Gastroesophageal sphincter (tissue), 4 donors: ENCODE measurements around the gene F2RL2. TPM values are rescaled to one million over a fixed set of nuclear protein-coding genes. Genes with fewer than 3 reads are reported as not detected.

Experiments used
- ATAC-seq: fragments of 150-250 bp; one replicate; pipeline ENCODE4 v1.9.1; 2016; ENCODE audit warnings: mild to moderate bottlenecking, moderate library complexity
- H3K27ac ChIP-seq, 4 donors: fragments of 200-600 bp; sonication (generic) in 3 of 4; 1 replicate in 3 of 4; 2 replicates in 1 of 4; pipeline ENCODE4 v1.5.1; 2016 to 2019
- H3K27me3 ChIP-seq: fragments of 200-600 bp; sonication (generic); one replicate; pipeline ENCODE4 v1.5.1; 2019
- H3K36me3 ChIP-seq, 2 donors: fragments of 200-600 bp; sonication (generic); one replicate each; pipeline ENCODE4 v1.5.1; 2019; ENCODE audit warnings: control low read depth in 1 of 2
- H3K4me1 ChIP-seq, 3 donors: fragments of 200-600 bp; sonication (generic); 1 replicate in 2 of 3; 2 replicates in 1 of 3; pipeline ENCODE4 v1.5.1; 2016 to 2019; ENCODE audit warnings: control low read depth in 2 of 3
- H3K4me3 ChIP-seq, 2 donors: fragments of 200-600 bp; sonication (generic); one replicate each; pipeline ENCODE4 v1.5.1; 2019; ENCODE audit warnings: mild to moderate bottlenecking in 1 of 2, moderate library complexity in 1 of 2
- H3K9me3 ChIP-seq, 3 donors: fragments of 200-600 bp; sonication (generic); one replicate each; pipeline ENCODE4 v1.5.1; 2017 to 2019; ENCODE audit warnings: control low read depth in 2 of 3
- EP300 ChIP-seq: sonication (generic); formaldehyde crosslinking; IDR thresholded peaks from one replicate; pipeline ENCODE4 v1.6.1; 2017; ENCODE audit warnings: antibody characterized with exemption, mild to moderate bottlenecking
- POLR2A ChIP-seq, 2 donors: fragments of 450-650 bp; IDR thresholded peaks; one replicate each; pipeline ENCODE4 v1.6.1; 2017; ENCODE audit warnings: antibody characterized with exemption in 2 of 2, mild to moderate bottlenecking in 2 of 2, moderate library complexity in 1 of 2
- POLR2AphosphoS5 ChIP-seq: sonication (generic); formaldehyde crosslinking; IDR thresholded peaks from one replicate; pipeline ENCODE4 v1.6.1; 2017; ENCODE audit warnings: antibody characterized with exemption
- WGBS, 2 donors: methylation state at CpG; one replicate each; pipeline ENCODE4 v1.1.5; 2018; ENCODE audit warnings: low coverage in 1 of 2; 5-methylcytosine and 5-hydroxymethylcytosine counted together
- total RNA-seq, 4 donors: library from RNA; depleted of rRNA; stranded (reverse); fragments of >200 nt; gene quantifications; one replicate each; pipeline ENCODE4 v1.1.0, GENCODE V29; 2016
- TF ChIP-seq, protein P1 (sequence below), 4 experiments: fragments of 200-600 bp in 2 of 4; fragments of 450-650 bp in 2 of 4; sonication (generic) in 1 of 4; IDR thresholded peaks; one replicate each; pipeline ENCODE4 v1.5.1; 2017 to 2019; ENCODE audit warnings: antibody characterized with exemption in 4 of 4, mild to moderate bottlenecking in 2 of 4, moderate library complexity in 2 of 4

Gene F2RL2, protein sequence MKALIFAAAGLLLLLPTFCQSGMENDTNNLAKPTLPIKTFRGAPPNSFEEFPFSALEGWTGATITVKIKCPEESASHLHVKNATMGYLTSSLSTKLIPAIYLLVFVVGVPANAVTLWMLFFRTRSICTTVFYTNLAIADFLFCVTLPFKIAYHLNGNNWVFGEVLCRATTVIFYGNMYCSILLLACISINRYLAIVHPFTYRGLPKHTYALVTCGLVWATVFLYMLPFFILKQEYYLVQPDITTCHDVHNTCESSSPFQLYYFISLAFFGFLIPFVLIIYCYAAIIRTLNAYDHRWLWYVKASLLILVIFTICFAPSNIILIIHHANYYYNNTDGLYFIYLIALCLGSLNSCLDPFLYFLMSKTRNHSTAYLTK
- total RNA-seq = 1 to 10 TPM; 2.4 to 8.4 (median 5.1) TPM

DNA sequence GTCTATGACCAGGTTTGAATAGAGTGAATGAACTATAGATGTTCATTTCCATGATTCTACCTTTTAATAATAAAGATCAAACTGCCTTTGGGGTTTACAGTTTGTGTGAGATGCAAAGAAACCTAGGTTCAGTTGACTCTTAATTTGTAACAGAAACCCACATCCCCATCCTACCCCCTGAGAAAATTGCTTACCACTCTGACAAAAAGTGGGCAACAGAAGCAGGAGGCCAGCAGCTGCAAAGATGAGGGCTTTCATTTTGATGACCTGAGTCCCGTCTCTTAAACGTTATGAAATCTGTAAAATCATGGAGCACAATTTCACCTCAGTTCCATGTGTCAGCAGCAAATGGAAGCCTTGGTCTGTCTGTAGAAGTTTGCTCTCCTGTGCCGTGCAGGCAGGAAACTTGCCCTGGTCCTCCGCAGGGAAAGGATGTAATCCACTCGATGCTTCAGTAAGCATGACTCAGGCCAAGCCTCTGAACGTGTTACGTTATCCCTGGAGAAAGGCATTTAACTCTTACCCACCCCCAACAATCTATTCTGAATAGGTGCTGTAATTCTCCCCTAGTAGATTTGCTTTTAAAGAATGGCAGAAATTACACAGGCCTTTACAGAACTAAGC, at the start of gene F2RL2:
TSS of gene F2RL2 (minus strand) at position 431 of the 624 bp plus-strand sequence. CDS start at position 258, 173 bp downstream.
- peak within 1 kb of the TSS in 3 of 4 donors; percentile 31 to 55 (median 50) for H3K27ac ChIP-seq
- no peaks in the 10 kb centered on the region for H3K9me3 ChIP-seq
- TF ChIP-seq POLR2A (IDR thresholded peaks at IDR 0.05) (no peak), POLR2AphosphoS5 (no peak), EP300 (no peak)
- TF ChIP-seq, protein P1, sequence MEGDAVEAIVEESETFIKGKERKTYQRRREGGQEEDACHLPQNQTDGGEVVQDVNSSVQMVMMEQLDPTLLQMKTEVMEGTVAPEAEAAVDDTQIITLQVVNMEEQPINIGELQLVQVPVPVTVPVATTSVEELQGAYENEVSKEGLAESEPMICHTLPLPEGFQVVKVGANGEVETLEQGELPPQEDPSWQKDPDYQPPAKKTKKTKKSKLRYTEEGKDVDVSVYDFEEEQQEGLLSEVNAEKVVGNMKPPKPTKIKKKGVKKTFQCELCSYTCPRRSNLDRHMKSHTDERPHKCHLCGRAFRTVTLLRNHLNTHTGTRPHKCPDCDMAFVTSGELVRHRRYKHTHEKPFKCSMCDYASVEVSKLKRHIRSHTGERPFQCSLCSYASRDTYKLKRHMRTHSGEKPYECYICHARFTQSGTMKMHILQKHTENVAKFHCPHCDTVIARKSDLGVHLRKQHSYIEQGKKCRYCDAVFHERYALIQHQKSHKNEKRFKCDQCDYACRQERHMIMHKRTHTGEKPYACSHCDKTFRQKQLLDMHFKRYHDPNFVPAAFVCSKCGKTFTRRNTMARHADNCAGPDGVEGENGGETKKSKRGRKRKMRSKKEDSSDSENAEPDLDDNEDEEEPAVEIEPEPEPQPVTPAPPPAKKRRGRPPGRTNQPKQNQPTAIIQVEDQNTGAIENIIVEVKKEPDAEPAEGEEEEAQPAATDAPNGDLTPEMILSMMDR (IDR thresholded peaks at IDR 0.05) = no peak
- H3K4me1 ChIP-seq = no peaks in the 10 kb centered on the region
- H3K4me3 ChIP-seq = peak within 1 kb of the TSS; percentile 25 to 34
- peak; percentile 71 for ATAC-seq
- WGBS, 2 donors = 1 to 27% methylated on average over 6 to 7 of the region's 7 CpGs
- H3K36me3 ChIP-seq = no peaks in the 10 kb centered on the region
- no peaks in the 10 kb centered on the region for H3K27me3 ChIP-seq

DNA sequence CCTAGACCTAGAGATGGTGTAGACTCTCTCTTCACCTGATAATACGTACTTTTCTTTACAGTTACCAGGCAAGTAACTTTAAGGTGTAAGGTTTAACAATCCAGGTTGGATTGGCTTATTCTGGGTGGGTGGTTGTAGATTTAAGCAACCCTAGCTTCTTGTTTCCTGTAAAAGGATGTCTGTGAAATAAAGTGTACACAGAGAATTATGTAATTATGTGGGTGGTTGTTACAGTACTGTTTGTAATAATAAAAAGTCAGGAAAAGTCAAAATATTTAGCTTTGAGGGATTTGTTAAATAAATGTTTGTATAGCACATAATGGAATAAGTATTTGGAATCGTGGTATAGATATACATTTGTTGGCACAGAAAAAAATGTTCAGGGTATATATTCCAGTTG, 49.0 kb upstream of the F2RL2 start:
- 37 to 47% methylated on average over 2 of the region's 2 CpGs for WGBS, 2 donors
- H3K4me1 ChIP-seq = no peaks in the 10 kb centered on the region
- no peak overlapping the region for H3K4me3 ChIP-seq
- TF ChIP-seq POLR2A (IDR thresholded peaks at IDR 0.05) (no peak), POLR2AphosphoS5 (no peak), EP300 (no peak)
- ATAC-seq = no peak
- H3K9me3 ChIP-seq = no peaks in the 10 kb centered on the region
- no peak overlapping the region for H3K27ac ChIP-seq
- H3K36me3 ChIP-seq = peaks cover 0 to 7% of the 10 kb centered on the region in 2 donors
- H3K27me3 ChIP-seq = no peaks in the 10 kb centered on the region

DNA sequence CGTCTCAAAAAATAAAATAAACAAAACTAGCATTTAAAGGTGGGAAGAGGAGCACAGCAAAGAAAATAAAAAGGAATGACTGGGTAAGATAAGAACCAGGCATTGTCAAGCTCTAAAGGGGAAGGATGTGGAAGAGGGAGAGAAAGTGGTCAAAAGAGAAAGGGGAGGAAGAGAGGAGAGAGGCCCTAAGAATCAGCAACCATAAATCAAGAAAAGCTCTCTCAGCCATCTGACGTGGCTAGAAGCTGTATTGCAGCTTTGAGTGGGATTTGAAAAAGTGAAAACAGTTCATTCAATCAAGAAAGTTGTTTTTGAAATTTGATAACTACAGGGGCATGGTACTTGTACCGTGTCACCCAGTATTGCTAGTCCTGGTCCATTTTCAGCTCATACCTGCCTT, 47.3 kb upstream of the F2RL2 start:
- TF ChIP-seq EP300 (no peak), POLR2A (IDR thresholded peaks at IDR 0.05) (no peak)
- TF ChIP-seq, protein P1 (IDR thresholded peaks at IDR 0.05) = no peak
- H3K27ac ChIP-seq = no peak overlapping the region
- no peaks in the 10 kb centered on the region for H3K27me3 ChIP-seq
- H3K36me3 ChIP-seq = peaks cover 0 to 7% of the 10 kb centered on the region in 2 donors
- no peak for ATAC-seq
- 76 to 83% methylated on average over 2 to 3 of the region's 3 CpGs for WGBS, 2 donors
- H3K9me3 ChIP-seq = no peaks in the 10 kb centered on the region
- H3K4me1 ChIP-seq = no peaks in the 10 kb centered on the region
- no peak overlapping the region for H3K4me3 ChIP-seq

DNA sequence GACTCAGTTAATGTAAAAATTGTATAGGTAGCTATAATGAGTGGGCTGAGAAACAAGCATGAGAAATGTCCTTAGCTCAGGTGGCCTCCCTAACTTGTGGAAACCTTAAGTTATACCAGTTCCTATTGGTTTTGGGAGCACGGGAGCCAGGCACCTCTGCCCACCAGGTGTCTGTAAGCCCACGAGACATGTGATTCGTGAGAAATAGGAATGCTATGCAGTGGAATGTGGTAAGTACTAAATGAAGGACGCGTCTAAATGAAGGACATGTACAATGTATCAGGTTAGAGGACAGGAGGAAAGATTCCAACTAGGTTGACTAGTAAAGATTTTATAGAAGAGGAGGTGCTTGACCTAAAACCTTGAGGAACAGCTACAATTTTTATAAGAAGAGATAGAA, 46.0 kb upstream of the F2RL2 start:
- H3K36me3 ChIP-seq = peaks cover 0 to 7% of the 10 kb centered on the region in 2 donors
- no peaks in the 10 kb centered on the region for H3K9me3 ChIP-seq
- TF ChIP-seq POLR2AphosphoS5 (no peak), POLR2A (IDR thresholded peaks at IDR 0.05) (no peak), EP300 (no peak)
- TF ChIP-seq, protein P1 (IDR thresholded peaks at IDR 0.05) = no peak
- ATAC-seq = no peak
- H3K27ac ChIP-seq = no peak overlapping the region
- H3K4me1 ChIP-seq = no peaks in the 10 kb centered on the region
- H3K4me3 ChIP-seq = no peak overlapping the region
- H3K27me3 ChIP-seq = no peaks in the 10 kb centered on the region
- WGBS, 2 donors = 96 to 98% methylated on average over 3 to 5 of the region's 5 CpGs

DNA sequence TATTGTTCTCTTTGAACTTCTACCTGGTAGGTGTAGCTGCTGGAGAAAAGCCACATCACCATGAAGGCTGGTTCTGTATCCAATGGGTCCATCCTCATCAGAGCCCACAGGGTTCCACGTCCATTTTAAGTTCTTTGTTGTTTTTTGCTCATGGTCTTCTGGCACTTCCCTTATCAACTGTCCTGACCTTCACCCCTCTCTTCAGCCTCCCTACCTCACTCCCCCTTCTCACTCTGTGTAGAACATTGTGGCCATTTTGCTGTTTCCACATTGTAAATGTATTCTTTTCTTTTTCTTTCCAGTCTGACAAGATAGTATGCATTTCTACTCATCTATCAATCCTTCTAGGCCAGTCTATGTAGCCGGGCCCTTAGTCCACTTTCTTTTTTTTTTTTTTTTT, 44.3 kb upstream of the F2RL2 start:
- no peaks in the 10 kb centered on the region for H3K9me3 ChIP-seq
- TF ChIP-seq EP300 = no peak
- no peak overlapping the region for H3K27ac ChIP-seq
- H3K4me1 ChIP-seq = no peaks in the 10 kb centered on the region
- H3K27me3 ChIP-seq = no peaks in the 10 kb centered on the region
- ATAC-seq = no peak
- 63 to 88% methylated on average over 1 to 2 of the region's 2 CpGs for WGBS, 2 donors
- no peak overlapping the region for H3K4me3 ChIP-seq
- H3K36me3 ChIP-seq = peaks cover 0 to 7% of the 10 kb centered on the region in 2 donors

DNA sequence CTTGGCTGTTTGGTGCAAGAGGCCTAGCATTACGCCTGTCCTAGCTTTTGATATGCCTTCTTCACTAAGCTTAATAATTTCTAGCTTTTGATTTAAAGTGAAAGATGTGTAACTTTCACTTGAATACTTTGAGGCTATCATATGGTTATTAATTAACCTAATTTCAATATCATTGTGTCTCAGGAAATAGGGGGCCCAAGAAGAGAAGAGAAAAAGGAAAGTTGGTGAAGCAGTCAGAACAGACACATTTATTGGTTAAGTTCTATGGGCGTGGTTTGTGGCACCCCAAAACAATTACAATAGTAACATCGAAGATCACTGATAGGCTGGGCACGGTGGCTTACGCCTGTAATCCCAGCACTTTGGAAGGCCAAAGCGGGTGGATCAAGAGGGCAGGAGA, 40.9 kb upstream of the F2RL2 start:
- no peak for ATAC-seq
- H3K27me3 ChIP-seq = no peaks in the 10 kb centered on the region
- 90% methylated on average over 6 of the region's 6 CpGs for WGBS, 2 donors

More for the DNA sequence above, 40.9 kb upstream of the F2RL2 start:
- Histone ChIP-seq H3K36me3 (no peaks in the 10 kb centered on the region), H3K4me1 (no peaks in the 10 kb centered on the region), H3K4me3 (no peak overlapping the region), H3K9me3 (no peaks in the 10 kb centered on the region), H3K27ac (no peak overlapping the region)
- TF ChIP-seq EP300 (no peak), POLR2A (IDR thresholded peaks at IDR 0.05) (no peak), POLR2AphosphoS5 (no peak)
- TF ChIP-seq, protein P1 (IDR thresholded peaks at IDR 0.05) = no peak
